Skeletal muscle tissue (tissue), 4 donors: ENCODE results near the gene NEURL1B. TPM values are rescaled to one million over a fixed set of nuclear protein-coding genes. Genes with fewer than 3 reads are reported as not detected.

Source experiments
- H3K27ac ChIP-seq: one replicate; pipeline ENCODE4 v1.7.0; 2013; ENCODE audit warnings: mild to moderate bottlenecking, low read depth, low read length, inconsistent platforms
- H3K27me3 ChIP-seq, 3 donors: one replicate each; pipeline ENCODE4 v1.7.0; 2013; ENCODE audit warnings: low read length in 3 of 3; ENCODE audit not compliant: control insufficient read depth in 3 of 3, insufficient read depth in 3 of 3
- H3K36me3 ChIP-seq, 3 donors: one replicate each; pipeline ENCODE4 v1.7.0; 2013; ENCODE audit warnings: low read length in 3 of 3; ENCODE audit not compliant: control insufficient read depth in 3 of 3, insufficient read depth in 3 of 3
- H3K4me1 ChIP-seq, 3 donors: one replicate each; pipeline ENCODE4 v1.7.0; 2013; ENCODE audit warnings: low read length in 3 of 3, mild to moderate bottlenecking in 3 of 3; ENCODE audit not compliant: control insufficient read depth in 3 of 3, insufficient read depth in 3 of 3
- H3K4me3 ChIP-seq, 3 donors: one replicate each; pipeline ENCODE4 v1.7.0; 2013; ENCODE audit warnings: low read length in 3 of 3
- H3K9ac ChIP-seq, 3 donors: one replicate each; pipeline ENCODE4 v1.7.0; 2013; ENCODE audit warnings: low read length in 3 of 3, mild to moderate bottlenecking in 3 of 3, moderate library complexity in 2 of 3, low read depth in 1 of 3
- H3K9me3 ChIP-seq, 3 donors: one replicate each; pipeline ENCODE4 v1.7.0; 2013; ENCODE audit warnings: low read length in 3 of 3; ENCODE audit not compliant: control insufficient read depth in 3 of 3
- total RNA-seq: library from RNA; depleted of rRNA; stranded (reverse); fragments of >200 nt; gene quantifications from one replicate; pipeline ENCODE4 v1.2.3, GENCODE V29; 2014
- donor health status: Osteomylitis.

The NEURL1B gene
- total RNA-seq, 1 donor from 2014 or later: 23.0 TPM

DNA sequence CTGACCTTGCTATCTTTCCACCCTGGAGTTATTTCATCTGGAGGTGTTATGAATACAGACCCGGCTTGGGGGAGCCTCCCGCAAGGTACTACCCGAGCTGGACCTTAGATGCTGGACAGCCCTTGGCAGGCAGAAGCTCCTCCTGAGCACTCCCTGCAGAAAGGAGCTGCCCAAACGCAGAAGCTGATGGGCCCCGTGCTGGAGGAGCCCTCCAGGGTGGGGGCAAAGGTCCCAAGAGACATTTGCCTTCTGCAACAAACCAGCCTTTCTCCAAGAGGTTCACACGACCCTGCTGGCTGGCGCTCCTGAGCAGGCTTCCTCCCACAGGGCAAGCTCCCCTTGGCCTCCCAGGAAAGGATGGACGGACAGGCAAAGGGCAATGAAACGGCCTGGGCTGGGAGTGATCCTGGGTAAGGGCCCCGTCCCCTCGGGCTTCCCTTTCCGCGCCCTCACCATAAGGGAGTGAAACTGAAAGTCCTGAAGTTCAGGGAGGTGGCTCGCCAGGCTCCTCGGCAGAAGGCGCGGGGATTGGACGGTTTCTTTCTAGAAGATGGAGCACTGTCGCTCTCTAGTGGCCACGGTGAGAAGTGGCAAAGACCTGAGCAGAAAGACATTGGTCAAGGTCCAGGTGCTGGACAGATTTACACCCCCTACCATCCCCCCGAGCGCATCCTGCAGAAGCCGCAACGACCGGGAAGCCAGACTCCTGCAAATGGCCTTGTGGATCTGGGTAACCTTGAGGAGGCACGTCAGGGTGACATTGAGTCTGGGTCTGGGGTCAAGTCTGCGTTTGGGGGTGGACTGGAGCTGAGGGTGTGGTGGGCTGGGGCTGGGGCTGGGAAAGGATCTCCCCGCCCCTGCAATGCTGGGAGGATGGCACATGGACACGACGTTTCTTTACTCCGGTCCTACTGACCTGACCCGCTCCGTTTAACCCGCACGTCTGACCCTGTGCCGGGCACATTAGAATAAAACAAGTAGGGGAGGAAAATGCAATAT is 56.4 kb downstream of the NEURL1B start:
- Histone ChIP-seq H3K4me1 (peaks cover 31 to 50% (median 32%) of the 10 kb centered on the region in 3 donors), H3K27ac (peak overlapping the region; percentile 48), H3K27me3 (peaks cover 0 to 3% (median 2%) of the 10 kb centered on the region in 3 donors), H3K4me3 (peak overlapping the region; percentile 76 to 91 (median 87)), H3K9me3 (no peaks in the 10 kb centered on the region), H3K9ac (peak overlapping the region; percentile 47 to 83 (median 82)), H3K36me3 (no peaks in the 10 kb centered on the region)

- Histone ChIP-seq H3K4me1 (peaks cover 27 to 39% (median 30%) of the 10 kb centered on the region in 3 donors), H3K27me3 (peaks cover 0 to 3% (median 2%) of the 10 kb centered on the region in 3 donors), H3K9ac (no peak overlapping the region), H3K9me3 (no peaks in the 10 kb centered on the region), H3K36me3 (no peaks in the 10 kb centered on the region), H3K4me3 (no peak overlapping the region), H3K27ac (no peak overlapping the region)
Observed at GRCh38 chr5:172699423-172699822, 58.4 kb downstream of the NEURL1B start.

DNA sequence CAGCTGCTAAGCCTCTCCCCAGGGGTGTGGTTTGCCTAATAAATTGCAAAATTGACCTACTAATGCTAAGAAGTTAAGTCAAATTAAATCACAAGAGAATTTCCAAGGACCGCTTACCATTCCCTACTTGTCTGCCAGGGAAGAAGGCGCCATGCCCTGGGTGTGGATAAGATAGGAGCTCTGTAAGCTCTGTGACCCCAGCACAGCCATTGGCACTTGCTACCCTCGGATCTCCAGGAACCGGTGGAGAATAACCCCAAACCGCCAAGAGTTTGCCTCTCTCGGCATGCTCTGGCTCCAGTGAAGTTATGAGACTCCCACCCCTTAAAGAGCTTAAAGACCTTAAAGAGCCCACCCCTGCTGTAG is 58.9 kb downstream of the NEURL1B start:
- no peak overlapping the region for H3K27ac ChIP-seq
- H3K4me3 ChIP-seq: no peak overlapping the region
- H3K36me3 ChIP-seq: no peaks in the 10 kb centered on the region
- no peaks in the 10 kb centered on the region for H3K9me3 ChIP-seq
- H3K27me3 ChIP-seq: peaks cover 0 to 6% (median 3%) of the 10 kb centered on the region in 3 donors
- no peak overlapping the region for H3K9ac ChIP-seq
- H3K4me1 ChIP-seq: peaks cover 27 to 33% (median 28%) of the 10 kb centered on the region in 3 donors

DNA sequence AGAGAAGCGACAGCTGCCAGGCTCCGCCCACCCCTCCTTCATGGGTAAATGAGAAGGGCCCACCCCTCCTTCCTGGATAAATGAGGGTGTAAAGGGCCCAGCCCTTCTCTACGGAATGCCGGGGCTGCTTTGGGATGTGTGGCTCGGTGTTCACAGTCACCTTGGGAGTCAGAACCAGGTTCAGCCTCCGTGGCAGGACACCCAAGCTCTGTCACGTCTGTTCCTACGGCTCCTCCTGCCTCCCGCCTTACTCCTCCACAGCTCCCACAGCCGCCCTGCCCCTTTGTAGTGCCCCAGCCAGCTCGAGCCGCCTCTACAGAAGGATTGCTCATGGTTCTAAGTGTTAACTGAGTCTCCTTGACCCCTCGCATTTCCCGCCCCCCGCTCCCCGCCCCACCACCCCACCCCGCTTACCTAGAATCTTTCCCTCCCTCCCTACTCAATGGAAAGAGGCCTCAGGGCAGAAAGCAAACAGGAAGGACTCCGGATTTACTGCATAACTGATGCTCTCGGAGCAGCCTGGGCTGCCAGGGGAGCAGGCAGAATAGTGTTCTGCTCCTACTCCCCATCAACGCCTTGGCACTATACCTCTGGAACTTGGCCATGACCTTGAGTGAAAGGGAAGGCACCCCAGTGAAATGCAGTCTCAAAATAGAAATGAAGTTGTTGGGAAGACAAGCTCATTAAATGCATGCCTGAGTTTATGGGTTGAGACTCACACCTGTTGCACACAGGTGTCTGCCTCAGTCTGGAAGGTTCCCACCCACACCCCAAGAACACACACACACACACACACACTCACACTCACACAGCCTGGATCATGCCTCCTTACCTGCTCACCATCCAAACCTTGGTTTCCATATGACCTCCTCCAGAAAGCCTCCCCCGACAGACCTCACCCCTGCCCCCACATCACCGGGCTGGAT is 59.6 kb downstream of the NEURL1B start:
- H3K36me3 ChIP-seq: no peaks in the 10 kb centered on the region
- no peak overlapping the region for H3K9ac ChIP-seq
- H3K4me1 ChIP-seq: peaks cover 21 to 28% (median 26%) of the 10 kb centered on the region in 3 donors
- H3K9me3 ChIP-seq: no peaks in the 10 kb centered on the region
- peaks cover 0 to 6% (median 3%) of the 10 kb centered on the region in 3 donors for H3K27me3 ChIP-seq
- H3K4me3 ChIP-seq: no peak overlapping the region
- no peak overlapping the region for H3K27ac ChIP-seq

DNA sequence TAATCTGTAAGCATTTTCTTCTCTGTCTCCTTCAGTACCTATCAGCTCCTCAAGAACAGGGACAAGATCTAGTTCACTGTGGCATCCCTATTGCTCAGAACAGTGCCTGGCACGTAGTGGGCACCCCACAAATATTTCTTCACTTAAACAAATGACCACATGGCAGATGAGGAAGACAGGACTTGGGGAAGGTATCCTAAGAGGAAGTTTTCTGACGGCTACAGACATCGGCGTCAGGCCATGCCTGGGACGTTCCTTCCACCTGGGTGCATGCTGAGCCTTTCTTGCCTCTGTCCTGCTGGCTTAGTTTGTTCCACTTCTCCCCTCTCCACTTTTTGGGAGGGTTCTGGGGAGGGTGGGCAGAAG is 60.2 kb downstream of the NEURL1B start:
- peaks cover 14 to 22% (median 19%) of the 10 kb centered on the region in 3 donors for H3K4me1 ChIP-seq
- H3K9me3 ChIP-seq: no peaks in the 10 kb centered on the region
- no peaks in the 10 kb centered on the region for H3K36me3 ChIP-seq
- no peak overlapping the region for H3K9ac ChIP-seq
- no peak overlapping the region for H3K27ac ChIP-seq
- H3K4me3 ChIP-seq: no peak overlapping the region
- H3K27me3 ChIP-seq: peaks cover 0 to 6% (median 4%) of the 10 kb centered on the region in 3 donors

DNA sequence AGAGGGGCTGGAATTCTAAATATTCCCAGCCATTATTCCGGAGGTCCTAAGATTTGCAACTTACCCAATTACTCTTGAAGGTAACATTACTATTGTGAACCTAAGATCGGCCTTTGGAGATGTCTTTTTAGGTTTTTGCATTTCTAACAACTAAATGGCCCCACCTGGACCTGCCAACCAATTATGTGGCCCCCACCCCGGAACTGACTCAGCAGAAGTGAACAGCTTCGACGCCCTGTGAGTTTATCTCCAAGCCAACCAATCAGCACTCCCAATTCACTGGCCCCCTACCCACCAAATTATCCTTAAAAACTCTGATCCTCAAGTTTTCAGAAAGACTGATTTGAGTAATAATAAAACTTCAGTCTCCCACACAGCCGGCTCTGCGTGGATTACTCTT is 62.9 kb downstream of the NEURL1B start:
- H3K27ac ChIP-seq: no peak overlapping the region
- peaks cover 0 to 7% (median 2%) of the 10 kb centered on the region in 3 donors for H3K27me3 ChIP-seq
- no peak overlapping the region for H3K9ac ChIP-seq
- H3K36me3 ChIP-seq: no peaks in the 10 kb centered on the region
- H3K9me3 ChIP-seq: no peaks in the 10 kb centered on the region
- peaks cover 0 to 7% (median 5%) of the 10 kb centered on the region in 3 donors for H3K4me1 ChIP-seq
- no peak overlapping the region for H3K4me3 ChIP-seq

DNA sequence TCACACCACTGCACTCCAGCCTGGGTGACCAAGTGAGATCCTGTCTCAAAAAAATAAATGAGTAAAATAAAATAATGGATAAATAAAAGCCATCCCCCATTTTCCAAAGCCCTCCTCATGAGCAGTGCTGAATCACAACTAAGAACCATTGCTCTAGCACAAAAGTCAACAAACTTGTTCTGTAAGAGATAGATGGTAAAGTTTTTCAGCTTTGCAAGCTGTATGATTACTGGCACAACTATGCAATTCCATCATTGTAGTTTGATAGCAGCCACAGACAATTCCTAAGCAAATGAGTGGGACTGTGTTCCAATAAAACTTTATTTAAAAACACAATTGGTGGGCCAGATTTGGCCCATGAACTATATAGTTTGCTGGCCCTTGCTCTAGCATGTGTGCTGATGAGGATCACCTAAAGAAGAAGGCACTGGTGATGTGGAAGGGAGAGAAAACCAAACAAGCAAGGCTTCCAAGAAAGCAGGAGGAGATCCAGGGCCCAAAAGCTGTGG is 64.6 kb downstream of the NEURL1B start:
- Histone ChIP-seq H3K4me1 (peaks cover 0 to 5% (median 5%) of the 10 kb centered on the region in 3 donors), H3K9ac (no peak overlapping the region), H3K27ac (no peak overlapping the region), H3K9me3 (no peaks in the 10 kb centered on the region), H3K27me3 (peaks cover 0 to 7% (median 2%) of the 10 kb centered on the region in 3 donors), H3K4me3 (no peak overlapping the region), H3K36me3 (no peaks in the 10 kb centered on the region)

DNA sequence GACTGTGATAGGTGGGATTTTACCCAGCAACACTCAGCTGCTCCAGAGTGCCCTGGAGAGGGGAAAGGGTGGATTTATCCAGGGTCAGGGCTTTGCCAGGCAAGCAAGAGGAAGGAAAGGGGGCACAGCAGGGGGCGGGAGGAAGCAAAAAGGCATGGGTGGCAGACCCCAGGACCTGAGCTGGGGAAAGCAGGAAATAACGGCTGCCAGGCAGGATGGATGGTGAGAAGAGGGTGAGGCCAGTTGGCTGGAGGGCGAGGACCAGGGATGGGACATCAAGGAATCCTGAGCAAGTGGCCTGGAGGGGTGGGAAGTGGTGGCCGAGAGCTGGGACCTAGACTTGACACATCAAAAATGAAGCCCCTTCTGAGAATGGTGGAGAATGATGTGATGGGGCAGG is 65.7 kb downstream of the NEURL1B start:
- Histone ChIP-seq H3K27ac (no peak overlapping the region), H3K36me3 (no peaks in the 10 kb centered on the region), H3K4me3 (no peak overlapping the region), H3K9ac (no peak overlapping the region), H3K9me3 (no peaks in the 10 kb centered on the region), H3K27me3 (peaks cover 0 to 12% (median 5%) of the 10 kb centered on the region in 3 donors), H3K4me1 (no peaks in the 10 kb centered on the region)

GRCh38 chr5:172707285-172708182 is 66.5 kb downstream of the NEURL1B start:
- Histone ChIP-seq H3K36me3 (no peaks in the 10 kb centered on the region), H3K9me3 (no peaks in the 10 kb centered on the region), H3K27me3 (peaks cover 0 to 12% (median 5%) of the 10 kb centered on the region in 3 donors), H3K9ac (no peak overlapping the region), H3K4me1 (no peaks in the 10 kb centered on the region), H3K4me3 (no peak overlapping the region), H3K27ac (no peak overlapping the region)
